Tibial nerve (tissue), 4 donors: Measurements from ENCODE around the gene DSC2.

Experiments used
- CTCF ChIP-seq, 5 experiments: fragments of 200-600 bp in 3 of 5; fragments of 450-650 bp in 2 of 5; sonication (generic) in 3 of 5; IDR thresholded peaks; one replicate each; pipeline ENCODE4 v1.5.1; 2016 to 2019; ENCODE audit warnings: antibody characterized with exemption in 5 of 5, mild to moderate bottlenecking in 3 of 5, moderate library complexity in 2 of 5
- EP300 ChIP-seq, 2 donors: sonication (generic); formaldehyde crosslinking; IDR thresholded peaks; one replicate each; pipeline ENCODE4 v1.6.1; 2017; ENCODE audit warnings: antibody characterized with exemption in 2 of 2, mild to moderate bottlenecking in 1 of 2
- POLR2A ChIP-seq, 2 donors: fragments of 450-650 bp; IDR thresholded peaks; one replicate each; pipeline ENCODE4 v1.6.1; 2017; ENCODE audit warnings: antibody characterized with exemption in 2 of 2, mild to moderate bottlenecking in 2 of 2, moderate library complexity in 2 of 2

GRCh38 chr18:31044926-31045325, 57.3 kb downstream of the DSC2 start:
- TF ChIP-seq CTCF (IDR thresholded peaks at IDR 0.05) (no peak), EP300 (IDR thresholded peaks at IDR 0.05) (no peak), POLR2A (IDR thresholded peaks at IDR 0.05) (no peak)
